Activated CD8-positive, alpha-beta memory T cell treated with anti-CD3 and anti-CD28 coated beads for 36 hours (primary cell): ENCODE data around the gene ADAMTS10. TPM values are rescaled to one million over a fixed set of nuclear protein-coding genes. Genes with fewer than 3 reads are reported as not detected.

Experiments
- CTCF ChIA-PET: fragments of 350-600 bp; sonication (Branson Sonifier 250); formaldehyde crosslinking; loops from one replicate; lab custom pipeline; 2021; ENCODE audit warnings: antibody characterized with exemption; lab: Charles Lee
- POLR2A ChIA-PET: fragments of 350-600 bp; sonication (Branson Sonifier 250); formaldehyde crosslinking; loops from one replicate; lab custom pipeline; 2021; ENCODE audit warnings: antibody characterized with exemption; lab: Charles Lee
- total RNA-seq, 2 experiments: library from RNA; stranded (reverse); gene quantifications; one replicate each; pipeline ENCODE4 v1.2.3, GENCODE V29; 2021

The ADAMTS10 gene
- total RNA-seq, 2 experiments from 2014 or later, result 4.7 to 6.9 TPM

GRCh38 chr19:8609279-8610040, 1.1 kb downstream of the ADAMTS10 start:
- POLR2A ChIA-PET, result no interaction called here
- CTCF ChIA-PET, result interaction anchor here (0.6 to 1.0 kb wide), 2 partner anchors 30 to 32 kb away, joined by 3 read pairs; no protein-coding TSS in a partner anchor

- CTCF ChIA-PET, result interaction anchor here (0.6 to 1.0 kb wide), 2 partner anchors 30 to 33 kb away, joined by 3 read pairs; no protein-coding TSS in a partner anchor
- POLR2A ChIA-PET, result no interaction called here
Measured at GRCh38 chr19:8608941-8609278, 1.6 kb downstream of the ADAMTS10 start.

- ChIA-PET POLR2A (no interaction called here), CTCF (no interaction called here)
Measured at GRCh38 chr19:8607386-8607785, 3.1 kb downstream of the ADAMTS10 start.

- ChIA-PET POLR2A (no interaction called here), CTCF (interaction anchor here (1.1 to 1.4 kb wide), 2 partner anchors 10 to 89 kb away, joined by 3 read pairs; no protein-coding TSS in a partner anchor)
Measured at GRCh38 chr19:8605514-8605913, 5.0 kb downstream of the ADAMTS10 start.

GRCh38 chr19:8601796-8602195, 8.7 kb downstream of the ADAMTS10 start:
- CTCF ChIA-PET, result interaction anchor here (0.8 to 1.5 kb wide), 2 partner anchors 10 to 21 kb away, joined by 3 to 4 read pairs; no protein-coding TSS in a partner anchor
- POLR2A ChIA-PET, result no interaction called here

GRCh38 chr19:8600816-8601215, 9.7 kb downstream of the ADAMTS10 start:
- ChIA-PET CTCF (interaction anchor here (0.8 kb wide), 1 partner anchor 11 kb away, joined by 3 read pairs; no protein-coding TSS in a partner anchor), POLR2A (no interaction called here)

- CTCF ChIA-PET, result no interaction called here
Measured at GRCh38 chr19:8600064-8600463, 10.5 kb downstream of the ADAMTS10 start.

GRCh38 chr19:8596168-8596567, 14.3 kb downstream of the ADAMTS10 start:
- POLR2A ChIA-PET, result no interaction called here
- CTCF ChIA-PET, result interaction anchor here (0.6 to 5.3 kb wide), 2 partner anchors 16 to 159 kb away, joined by 3 to 59 read pairs; partner anchors contain the start of gene MYO1F

More at GRCh38 chr19:8600064-8600463, 10.5 kb downstream of the ADAMTS10 start:
- POLR2A ChIA-PET, result no interaction called here

GRCh38 chr19:8595651-8596050, 14.9 kb downstream of the ADAMTS10 start:
- ChIA-PET CTCF (interaction anchor here (0.6 to 5.3 kb wide), 2 partner anchors 16 to 159 kb away, joined by 3 to 59 read pairs; partner anchors contain the start of gene MYO1F), POLR2A (no interaction called here)

GRCh38 chr19:8593931-8594330, 16.6 kb downstream of the ADAMTS10 start:
- CTCF ChIA-PET, result interaction anchor here (1.1 to 5.3 kb wide), 2 partner anchors 14 to 25 kb away, joined by 4 to 59 read pairs; partner anchors contain the start of gene MYO1F
- POLR2A ChIA-PET, result no interaction called here

- ChIA-PET CTCF (interaction anchor here (1.1 to 5.3 kb wide), 3 partner anchors 12 to 22 kb away, joined by 3 to 59 read pairs (median 3); partner anchors contain the start of gene MYO1F), POLR2A (no interaction called here)
Measured at GRCh38 chr19:8592231-8593009, 18.1 kb downstream of the ADAMTS10 start.

GRCh38 chr19:8589177-8589714, 21.3 kb downstream of the ADAMTS10 start:
- CTCF ChIA-PET, result interaction anchor here (1.6 to 3.2 kb wide), 2 partner anchors 8 to 11 kb away, joined by 7 to 14 read pairs; partner anchors contain the start of gene MYO1F
- POLR2A ChIA-PET, result no interaction called here

GRCh38 chr19:8585894-8586750, 24.4 kb downstream of the ADAMTS10 start:
- ChIA-PET POLR2A (interaction anchor here (0.7 kb wide), 1 partner anchor 172 kb away, joined by 3 read pairs; no protein-coding TSS in a partner anchor), CTCF (interaction anchor here (0.5 to 3.2 kb wide), 7 partner anchors 8 to 231 kb away, joined by 3 to 14 read pairs (median 4); partner anchors contain the start of gene MYO1F)

GRCh38 chr19:8584965-8585893, 25.3 kb downstream of the ADAMTS10 start:
- ChIA-PET POLR2A (no interaction called here), CTCF (interaction anchor here (0.5 to 1.3 kb wide), 2 partner anchors 41 to 230 kb away, joined by 3 to 4 read pairs; no protein-coding TSS in a partner anchor)

GRCh38 chr19:8580710-8581281, 29.7 kb downstream of the ADAMTS10 start:
- POLR2A ChIA-PET, result interaction anchor here (0.6 to 5.9 kb wide), 5 partner anchors 66 to 947 kb away, joined by 3 to 31 read pairs (median 5); partner anchors contain the start of genes PCP2 and ZNF414
- CTCF ChIA-PET, result interaction anchor here (0.6 to 6.6 kb wide), 48 partner anchors 9 to 1894 kb away, joined by 3 to 59 read pairs (median 4); partner anchors contain the start of genes HNRNPM, MARCHF2, OR2Z1 and ZNF414

- ChIA-PET POLR2A (interaction anchor here (1.0 to 5.9 kb wide), 2 partner anchors 12 to 64 kb away, joined by 3 to 31 read pairs; partner anchors contain the start of gene ZNF414), CTCF (interaction anchor here (0.5 to 6.6 kb wide), 30 partner anchors 8 to 311 kb away, joined by 3 to 59 read pairs (median 4); partner anchors contain the start of genes HNRNPM, MARCHF2 and ZNF414)
Measured at GRCh38 chr19:8578642-8579265, 31.8 kb downstream of the ADAMTS10 start.
